OCI-LY3 (cell line): Measurements from ENCODE around the gene NEK9.

Experiments
- CTCF ChIP-seq: fragments of 200-600, 300-600 bp; sonication (generic); IDR thresholded peaks from 2 replicates; pipeline ENCODE4 v1.5.1; 2014; ENCODE audit warnings: antibody characterized with exemption, low read length, low read depth
- EZH2phosphoT487 ChIP-seq: fragments of 200-600 bp; shearing (Covaris generic); IDR thresholded peaks from 2 replicates; pipeline ENCODE4 v1.6.1; 2018; ENCODE audit warnings: antibody characterized with exemption, mixed run types, low read depth

GRCh38 chr14:75059642-75060041 is 67.2 kb downstream of the NEK9 start:
- TF ChIP-seq CTCF (no peak), EZH2phosphoT487 (no peak)
